MM.1S (cell line): ENCODE data around the gene KCNJ12.

Experiments used
- DNase-seq: peaks from one replicate; pipeline ENCODE4 v3.0.0-alpha.2; 2015
- H2AFZ ChIP-seq: fragments of 300-600 bp; sonication (generic); 2 replicates; pipeline ENCODE4 v1.6.0; 2016; ENCODE audit warnings: antibody characterized with exemption, low read length
- H3F3A ChIP-seq: fragments of 300-600 bp; sonication (generic); 2 replicates; pipeline ENCODE4 v1.6.1; 2016; ENCODE audit warnings: mild to moderate bottlenecking, antibody characterized with exemption, low read length, moderate library complexity, mixed read lengths; ENCODE audit not compliant: insufficient read depth
- H3K27ac ChIP-seq: fragments of 300-600 bp; sonication (generic); 2 replicates; pipeline ENCODE4 v1.5.1; 2016; ENCODE audit warnings: mild to moderate bottlenecking, low read length
- H3K27me3 ChIP-seq: fragments of 300-600 bp; sonication (generic); replicated peaks from 2 replicates; pipeline ENCODE4 v1.6.0; 2016; ENCODE audit warnings: low read length; ENCODE audit not compliant: insufficient read depth
- H3K36me3 ChIP-seq: fragments of 300-600 bp; sonication (generic); replicated peaks from 2 replicates; pipeline ENCODE4 v1.6.1; 2016; ENCODE audit warnings: mild to moderate bottlenecking, low read length, mixed read lengths; ENCODE audit not compliant: insufficient read depth
- H3K4me1 ChIP-seq: fragments of 300-600 bp; sonication (generic); 2 replicates; pipeline ENCODE4 v1.6.1; 2016; ENCODE audit warnings: low read length, mixed read lengths
- H3K4me2 ChIP-seq: fragments of 300-600 bp; sonication (generic); 2 replicates; pipeline ENCODE4 v1.6.0; 2016; ENCODE audit warnings: low read depth, low read length
- H3K4me3 ChIP-seq: fragments of 300-600 bp; sonication (generic); 2 replicates; pipeline ENCODE4 v1.5.1; 2016; ENCODE audit warnings: low read length, mixed read lengths
- H3K79me2 ChIP-seq: fragments of 300-600 bp; sonication (generic); 2 replicates; pipeline ENCODE4 v1.6.1; 2016; ENCODE audit warnings: mixed run types, low read length, mixed read lengths
- H3K9ac ChIP-seq: fragments of 300-600 bp; sonication (generic); 2 replicates; pipeline ENCODE4 v1.6.1; 2016; ENCODE audit warnings: low read length, mixed read lengths
- H3K9me2 ChIP-seq: fragments of 300-600 bp; sonication (generic); replicated peaks from 2 replicates; pipeline ENCODE4 v1.6.1; 2016; ENCODE audit warnings: mild to moderate bottlenecking, low read length, mixed read lengths; ENCODE audit not compliant: insufficient read depth
- H3K9me3 ChIP-seq: fragments of 300-600 bp; sonication (generic); replicated peaks from 2 replicates; pipeline ENCODE4 v1.6.1; 2016; ENCODE audit warnings: mild to moderate bottlenecking, low read length, mixed read lengths; ENCODE audit not compliant: insufficient read depth
- H4K20me1 ChIP-seq: fragments of 300-600 bp; sonication (generic); 2 replicates; pipeline ENCODE4 v1.6.1; 2016; ENCODE audit warnings: mild to moderate bottlenecking, low read length, moderate library complexity, mixed read lengths; ENCODE audit not compliant: insufficient read depth
- EZH2 ChIP-seq: fragments of 300-600 bp; sonication (generic); optimal IDR thresholded peaks from 2 replicates; pipeline ENCODE3; 2017; ENCODE audit warnings: low read depth, mild to moderate bottlenecking, antibody characterized with exemption, low read length, mixed read lengths
- EZH2phosphoT487 ChIP-seq: fragments of 300-600 bp; sonication (generic); IDR thresholded peaks from 2 replicates; pipeline ENCODE4 v1.6.1; 2018; ENCODE audit warnings: antibody characterized with exemption, low read length
- TF ChIP-seq, protein P1 (sequence below): fragments of 300-600 bp; sonication (generic); IDR thresholded peaks from 2 replicates; pipeline ENCODE4 v1.5.1; 2016; ENCODE audit warnings: antibody characterized with exemption, low read length, mixed read lengths

KCNJ12 gene

DNA sequence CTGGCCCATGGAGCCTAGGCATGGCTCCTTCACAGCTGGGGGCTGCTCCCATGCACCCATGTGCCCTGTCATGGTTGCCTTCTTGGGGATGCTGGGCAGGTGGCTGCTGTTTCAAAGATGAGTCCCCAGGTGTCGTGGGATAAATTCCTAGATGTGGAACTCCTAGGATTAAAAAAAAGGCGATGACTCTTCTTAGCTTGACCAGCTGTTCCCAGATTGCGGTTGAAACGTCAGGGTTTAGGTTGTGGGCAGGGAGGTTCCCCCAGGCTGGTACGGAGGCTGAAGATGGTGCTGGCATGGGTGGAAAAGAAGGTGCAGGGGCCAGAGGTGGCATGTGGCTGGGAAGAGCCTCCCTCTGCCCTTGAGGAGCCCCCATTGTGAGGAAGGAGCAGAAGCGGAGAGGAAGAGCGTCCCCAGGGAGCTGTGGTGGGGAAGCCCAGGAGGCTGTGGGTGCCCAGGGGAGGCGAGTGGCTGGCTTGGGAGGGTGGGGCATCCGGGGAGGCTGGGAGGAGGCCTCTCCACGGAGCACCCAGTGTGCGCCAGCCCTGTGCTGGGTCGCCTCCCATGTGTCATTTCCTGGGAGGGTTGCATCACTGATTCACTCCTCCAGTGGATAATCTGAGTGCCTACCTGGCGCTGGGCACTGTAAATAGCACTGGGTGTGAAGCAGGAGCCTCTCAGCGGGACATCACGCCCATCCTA is 7.5 kb upstream of the KCNJ12 start:
- Histone ChIP-seq H3K36me3 (no peaks in the 10 kb centered on the region), H3K27me3 (peaks cover 50% of the 10 kb centered on the region), H3K4me2 (no peak overlapping the region), H3K4me3 (no peak overlapping the region), H4K20me1 (no peaks in the 10 kb centered on the region), H3K79me2 (no peaks in the 10 kb centered on the region), H3F3A (no peaks in the 10 kb centered on the region), H2AFZ (no peak overlapping the region), H3K9ac (no peak overlapping the region), H3K9me3 (no peaks in the 10 kb centered on the region), H3K4me1 (no peaks in the 10 kb centered on the region), H3K9me2 (no peaks in the 10 kb centered on the region), H3K27ac (no peak overlapping the region)
- TF ChIP-seq EZH2 (no peak), EZH2phosphoT487 (no peak)
- TF ChIP-seq, protein P1, sequence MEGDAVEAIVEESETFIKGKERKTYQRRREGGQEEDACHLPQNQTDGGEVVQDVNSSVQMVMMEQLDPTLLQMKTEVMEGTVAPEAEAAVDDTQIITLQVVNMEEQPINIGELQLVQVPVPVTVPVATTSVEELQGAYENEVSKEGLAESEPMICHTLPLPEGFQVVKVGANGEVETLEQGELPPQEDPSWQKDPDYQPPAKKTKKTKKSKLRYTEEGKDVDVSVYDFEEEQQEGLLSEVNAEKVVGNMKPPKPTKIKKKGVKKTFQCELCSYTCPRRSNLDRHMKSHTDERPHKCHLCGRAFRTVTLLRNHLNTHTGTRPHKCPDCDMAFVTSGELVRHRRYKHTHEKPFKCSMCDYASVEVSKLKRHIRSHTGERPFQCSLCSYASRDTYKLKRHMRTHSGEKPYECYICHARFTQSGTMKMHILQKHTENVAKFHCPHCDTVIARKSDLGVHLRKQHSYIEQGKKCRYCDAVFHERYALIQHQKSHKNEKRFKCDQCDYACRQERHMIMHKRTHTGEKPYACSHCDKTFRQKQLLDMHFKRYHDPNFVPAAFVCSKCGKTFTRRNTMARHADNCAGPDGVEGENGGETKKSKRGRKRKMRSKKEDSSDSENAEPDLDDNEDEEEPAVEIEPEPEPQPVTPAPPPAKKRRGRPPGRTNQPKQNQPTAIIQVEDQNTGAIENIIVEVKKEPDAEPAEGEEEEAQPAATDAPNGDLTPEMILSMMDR = no peak
- no peak for DNase-seq

DNA sequence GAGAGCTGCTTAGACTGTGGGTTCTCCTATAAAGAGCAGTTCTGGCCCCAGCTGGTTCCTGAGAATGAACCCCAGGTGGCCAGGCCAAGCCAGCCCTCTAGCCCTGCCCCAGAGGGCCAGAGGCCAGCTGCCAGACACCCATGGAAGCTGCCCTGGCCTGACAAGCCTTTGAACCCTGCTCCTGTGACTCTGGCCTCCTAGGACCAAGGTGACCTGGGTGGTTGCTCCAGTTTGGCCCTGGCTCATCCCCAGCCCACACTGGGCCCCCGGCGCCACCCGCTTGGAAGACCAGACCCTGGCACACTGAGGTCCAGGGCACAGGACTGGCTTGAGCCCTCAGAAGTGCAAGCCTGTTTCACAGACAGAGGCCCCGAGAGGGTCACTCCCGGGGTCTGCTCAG is 6.8 kb upstream of the KCNJ12 start:
- H3K4me1 ChIP-seq = no peaks in the 10 kb centered on the region
- H3F3A ChIP-seq = no peaks in the 10 kb centered on the region
- peaks cover 52% of the 10 kb centered on the region for H3K27me3 ChIP-seq
- H3K9ac ChIP-seq = no peak overlapping the region
- H4K20me1 ChIP-seq = no peaks in the 10 kb centered on the region
- H3K4me3 ChIP-seq = no peak overlapping the region
- no peak overlapping the region for H2AFZ ChIP-seq
- no peaks in the 10 kb centered on the region for H3K9me3 ChIP-seq
- no peaks in the 10 kb centered on the region for H3K79me2 ChIP-seq
- no peaks in the 10 kb centered on the region for H3K36me3 ChIP-seq
- no peak overlapping the region for H3K27ac ChIP-seq
- no peak overlapping the region for H3K4me2 ChIP-seq
- TF ChIP-seq EZH2phosphoT487 (no peak), EZH2 (no peak)
- TF ChIP-seq, protein P1 = no peak
- no peaks in the 10 kb centered on the region for H3K9me2 ChIP-seq
- DNase-seq = no peak

DNA sequence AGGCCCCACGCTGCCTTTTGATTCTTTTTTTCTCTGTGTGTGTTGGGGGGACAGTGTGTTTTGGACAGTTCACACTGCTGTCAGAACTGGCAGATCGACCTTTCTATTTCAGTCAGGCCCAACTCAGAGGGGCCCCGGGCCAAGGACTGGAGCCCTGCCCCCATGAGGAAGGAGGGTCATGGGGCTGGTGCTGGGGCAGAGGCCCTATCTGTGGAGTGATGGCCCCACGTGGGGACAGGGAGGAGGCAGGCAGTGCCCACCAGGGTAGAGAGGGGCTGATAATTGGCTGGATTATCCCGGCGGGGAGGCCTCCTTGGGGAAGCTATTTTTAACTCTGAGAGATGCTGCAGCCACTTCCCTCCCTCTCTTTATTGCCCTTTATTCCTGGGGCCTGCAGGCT is 5.7 kb upstream of the KCNJ12 start:
- H3K36me3 ChIP-seq = no peaks in the 10 kb centered on the region
- peaks cover 62% of the 10 kb centered on the region for H3K27me3 ChIP-seq
- H3K79me2 ChIP-seq = no peaks in the 10 kb centered on the region
- H3K27ac ChIP-seq = no peak overlapping the region
- H3K4me3 ChIP-seq = no peak overlapping the region
- no peaks in the 10 kb centered on the region for H3F3A ChIP-seq
- H2AFZ ChIP-seq = no peak overlapping the region
- no peaks in the 10 kb centered on the region for H4K20me1 ChIP-seq
- H3K4me1 ChIP-seq = no peaks in the 10 kb centered on the region
- no peaks in the 10 kb centered on the region for H3K9me2 ChIP-seq
- H3K4me2 ChIP-seq = no peak overlapping the region
- no peak for DNase-seq
- H3K9ac ChIP-seq = no peak overlapping the region
- TF ChIP-seq, protein P1 = no peak
- TF ChIP-seq EZH2phosphoT487 = no peak
- no peak for TF ChIP-seq EZH2
- H3K9me3 ChIP-seq = no peaks in the 10 kb centered on the region
